WTC11 (cell line): ENCODE measurements around the gene EVA1C.

Experiments
- CTCF ChIP-seq: fragments of 200-600 bp; IDR thresholded peaks from 2 replicates; pipeline ENCODE4 v1.8.0; 2022; ENCODE audit warnings: antibody characterized with exemption
- ETV6 ChIP-seq: sonication (generic); formaldehyde crosslinking; IDR thresholded peaks from 2 replicates; pipeline ENCODE4 v1.8.1; 2022; ENCODE audit warnings: mild to moderate bottlenecking, missing genetic modification reagents

- TF ChIP-seq CTCF (no peak), ETV6 (CRISPR knock-in tag) (no peak)
Measured at GRCh38 chr21:32418146-32418545, 5.6 kb downstream of the EVA1C start.
